ENCODE data around the gene FCER2.

The FCER2 gene

DNA sequence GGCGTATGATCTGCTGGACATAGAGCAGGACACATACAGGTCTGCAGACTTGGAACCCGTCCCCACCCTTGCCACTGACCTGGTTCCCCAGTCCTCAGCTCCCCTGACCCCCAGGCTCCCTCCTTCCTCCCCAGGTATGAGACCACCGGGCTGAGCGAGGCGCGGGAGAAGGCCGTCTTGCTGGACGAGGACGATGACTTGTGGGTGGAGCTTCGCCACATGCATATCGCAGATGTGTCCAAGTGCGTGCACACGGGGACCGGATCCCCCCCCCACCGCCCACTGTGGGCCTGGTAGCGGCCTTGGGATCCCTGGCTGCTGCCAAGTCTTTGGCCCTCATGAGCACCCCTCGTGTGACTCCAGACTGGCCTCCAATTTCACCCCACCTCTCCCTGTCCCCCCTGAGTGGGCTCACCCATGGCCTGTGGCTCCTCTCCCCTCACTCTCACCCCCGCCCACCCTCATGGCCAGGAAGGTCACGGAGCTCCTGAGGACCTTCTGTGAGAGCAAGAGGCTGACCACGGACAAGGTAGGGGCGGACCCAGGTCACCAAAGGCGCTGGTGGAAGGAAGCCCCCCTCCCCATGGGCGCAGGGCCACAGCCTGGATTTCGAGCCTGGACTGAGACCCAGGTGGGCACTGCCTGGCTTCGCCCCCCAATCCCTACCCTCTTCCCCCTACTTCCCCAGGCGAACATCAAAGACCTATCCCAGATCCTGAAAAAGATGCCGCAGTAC is 59.5 kb downstream of the FCER2 start:
- Histone ChIP-seq H3K36me3 (ENCODE audit: insufficient read depth, low read length) (no peaks in the 10 kb centered on the region), H3K4me2 (ENCODE audit: insufficient read depth, low read length) (no peak overlapping the region), H3K27me3 (ENCODE audit: insufficient read depth, low read length, poor library complexity) (no peaks in the 10 kb centered on the region), H3K9me3 (ENCODE audit: insufficient read depth, low read length, severe bottlenecking) (peaks cover 5% of the 10 kb centered on the region), H2AFZ (ENCODE audit: low read depth, low read length) (no peak overlapping the region), H4K20me1 (ENCODE audit: insufficient read depth, low read length) (no peaks in the 10 kb centered on the region), H3K4me1 (ENCODE audit: insufficient read depth, low read length) (no peaks in the 10 kb centered on the region), H3K27ac (ENCODE audit: low read length) (no peak overlapping the region), H3K79me2 (ENCODE audit: insufficient read depth, low read length) (no peaks in the 10 kb centered on the region), H3K9ac (ENCODE audit: low read depth, low read length) (no peak overlapping the region), H3K4me3 (ENCODE audit: low read depth in 1 of 2, low read length in 2 of 2) (no peak overlapping the region)
- DNase-seq (no peak), ATAC-seq (ENCODE audit: insufficient read depth, low read depth) (no peak)
- TF ChIP-seq EZH2 (IDR thresholded peaks at IDR 0.05; ENCODE audit: borderline replicate concordance, low read depth, low read length, severe bottlenecking), result no peak
- TF ChIP-seq, protein P1, sequence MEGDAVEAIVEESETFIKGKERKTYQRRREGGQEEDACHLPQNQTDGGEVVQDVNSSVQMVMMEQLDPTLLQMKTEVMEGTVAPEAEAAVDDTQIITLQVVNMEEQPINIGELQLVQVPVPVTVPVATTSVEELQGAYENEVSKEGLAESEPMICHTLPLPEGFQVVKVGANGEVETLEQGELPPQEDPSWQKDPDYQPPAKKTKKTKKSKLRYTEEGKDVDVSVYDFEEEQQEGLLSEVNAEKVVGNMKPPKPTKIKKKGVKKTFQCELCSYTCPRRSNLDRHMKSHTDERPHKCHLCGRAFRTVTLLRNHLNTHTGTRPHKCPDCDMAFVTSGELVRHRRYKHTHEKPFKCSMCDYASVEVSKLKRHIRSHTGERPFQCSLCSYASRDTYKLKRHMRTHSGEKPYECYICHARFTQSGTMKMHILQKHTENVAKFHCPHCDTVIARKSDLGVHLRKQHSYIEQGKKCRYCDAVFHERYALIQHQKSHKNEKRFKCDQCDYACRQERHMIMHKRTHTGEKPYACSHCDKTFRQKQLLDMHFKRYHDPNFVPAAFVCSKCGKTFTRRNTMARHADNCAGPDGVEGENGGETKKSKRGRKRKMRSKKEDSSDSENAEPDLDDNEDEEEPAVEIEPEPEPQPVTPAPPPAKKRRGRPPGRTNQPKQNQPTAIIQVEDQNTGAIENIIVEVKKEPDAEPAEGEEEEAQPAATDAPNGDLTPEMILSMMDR (IDR thresholded peaks at IDR 0.05; ENCODE audit: borderline replicate concordance, extremely low read depth, low read length, poor library complexity, severe bottlenecking), result no peak

DNA sequence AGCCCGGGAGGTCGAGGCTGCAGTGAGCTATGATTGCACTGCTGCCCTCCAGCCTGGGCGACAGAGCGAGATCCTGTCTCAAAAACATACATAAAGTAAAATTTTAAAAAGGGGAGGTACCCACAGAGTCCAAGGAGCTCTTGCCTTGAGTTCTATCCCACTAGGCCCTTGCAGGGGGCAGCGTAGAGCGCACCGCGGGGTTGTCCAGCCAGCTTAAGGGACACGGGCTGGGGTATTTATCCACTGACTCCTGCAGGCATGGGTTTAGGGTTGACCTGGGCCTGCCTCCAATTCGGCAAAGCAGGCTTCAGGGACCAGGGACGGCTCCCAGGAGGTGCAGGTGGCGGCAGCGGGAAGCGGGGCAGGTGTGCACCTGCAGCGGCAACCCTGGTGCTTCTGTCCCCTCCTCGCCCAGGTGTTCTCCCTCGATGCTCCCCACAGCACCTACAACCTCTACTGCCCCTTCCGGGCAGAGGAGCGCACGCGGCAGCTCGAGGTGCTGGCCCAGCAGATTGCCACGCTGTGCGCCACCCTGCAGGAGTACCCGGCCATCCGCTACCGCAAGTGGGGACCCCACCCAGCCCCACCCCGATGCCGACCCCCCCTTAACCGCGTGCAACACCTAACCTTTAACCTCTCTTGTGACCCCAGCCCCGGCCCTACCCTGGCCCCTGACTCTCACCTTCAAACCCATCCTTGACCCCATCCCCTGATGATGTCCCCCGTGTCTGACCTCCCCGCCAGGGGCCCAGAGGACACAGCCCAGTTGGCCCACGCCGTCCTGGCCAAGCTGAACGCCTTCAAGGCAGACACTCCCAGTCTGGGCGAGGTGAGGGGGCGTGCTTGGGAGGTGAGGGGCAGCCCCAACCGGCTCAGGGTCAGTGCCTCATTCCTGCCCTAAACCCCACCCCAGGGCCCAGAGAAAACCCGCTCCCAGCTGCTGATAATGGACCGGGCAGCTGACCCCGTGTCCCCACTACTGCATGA is 60.3 kb downstream of the FCER2 start:
- no peaks in the 10 kb centered on the region for H3K27me3 ChIP-seq (ENCODE audit: insufficient read depth, low read length, poor library complexity)
- ATAC-seq (ENCODE audit: insufficient read depth, low read depth), result no peak
- H3K4me1 ChIP-seq (ENCODE audit: insufficient read depth, low read length), result no peaks in the 10 kb centered on the region
- H3K9me3 ChIP-seq (ENCODE audit: insufficient read depth, low read length, severe bottlenecking), result peaks cover 5% of the 10 kb centered on the region
- H3K4me3 ChIP-seq (ENCODE audit: low read depth in 1 of 2, low read length in 2 of 2), result no peak overlapping the region
- no peak overlapping the region for H3K27ac ChIP-seq (ENCODE audit: low read length)
- H3K4me2 ChIP-seq (ENCODE audit: insufficient read depth, low read length), result no peak overlapping the region
- H2AFZ ChIP-seq (ENCODE audit: low read depth, low read length), result no peak overlapping the region
- no peaks in the 10 kb centered on the region for H3K36me3 ChIP-seq (ENCODE audit: insufficient read depth, low read length)
- no peak for DNase-seq
- H4K20me1 ChIP-seq (ENCODE audit: insufficient read depth, low read length), result no peaks in the 10 kb centered on the region
- no peak overlapping the region for H3K9ac ChIP-seq (ENCODE audit: low read depth, low read length)
- TF ChIP-seq, protein P1 (IDR thresholded peaks at IDR 0.05; ENCODE audit: borderline replicate concordance, extremely low read depth, low read length, poor library complexity, severe bottlenecking), result peak; percentile 19
- no peak for TF ChIP-seq EZH2 (IDR thresholded peaks at IDR 0.05; ENCODE audit: borderline replicate concordance, low read depth, low read length, severe bottlenecking)
- H3K79me2 ChIP-seq (ENCODE audit: insufficient read depth, low read length), result no peaks in the 10 kb centered on the region

DNA sequence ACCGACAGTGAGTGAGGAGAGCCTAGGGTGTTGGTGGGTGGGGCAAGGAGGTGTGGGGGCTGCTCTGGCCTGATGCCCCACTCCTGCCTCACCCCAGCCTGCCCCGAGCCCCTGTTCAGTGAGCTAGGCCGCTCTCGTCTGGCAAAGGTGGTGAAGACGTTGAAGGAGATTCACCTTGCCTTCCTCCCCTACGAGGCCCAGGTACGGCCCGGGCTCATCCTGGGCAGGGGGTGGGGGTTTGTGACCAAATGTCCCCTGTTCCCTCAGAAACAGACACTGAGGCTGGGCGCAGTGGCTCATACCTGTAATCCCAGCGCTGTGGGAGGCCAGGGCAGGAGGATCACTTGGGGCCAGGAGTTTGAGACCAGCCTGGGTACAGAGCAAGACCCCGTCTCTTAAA is 61.1 kb downstream of the FCER2 start:
- Histone ChIP-seq H3K4me3 (ENCODE audit: low read depth in 1 of 2, low read length in 2 of 2) (no peak overlapping the region), H3K27ac (ENCODE audit: low read length) (no peak overlapping the region), H3K4me1 (ENCODE audit: insufficient read depth, low read length) (no peaks in the 10 kb centered on the region), H3K36me3 (ENCODE audit: insufficient read depth, low read length) (no peaks in the 10 kb centered on the region), H2AFZ (ENCODE audit: low read depth, low read length) (no peak overlapping the region), H3K9ac (ENCODE audit: low read depth, low read length) (no peak overlapping the region), H3K9me3 (ENCODE audit: insufficient read depth, low read length, severe bottlenecking) (peaks cover 5% of the 10 kb centered on the region), H3K4me2 (ENCODE audit: insufficient read depth, low read length) (no peak overlapping the region), H3K79me2 (ENCODE audit: insufficient read depth, low read length) (no peaks in the 10 kb centered on the region), H4K20me1 (ENCODE audit: insufficient read depth, low read length) (no peaks in the 10 kb centered on the region), H3K27me3 (ENCODE audit: insufficient read depth, low read length, poor library complexity) (no peaks in the 10 kb centered on the region)
- ATAC-seq (ENCODE audit: insufficient read depth, low read depth) (no peak), DNase-seq (no peak)
- no peak for TF ChIP-seq EZH2 (IDR thresholded peaks at IDR 0.05; ENCODE audit: borderline replicate concordance, low read depth, low read length, severe bottlenecking)
- TF ChIP-seq, protein P1 (IDR thresholded peaks at IDR 0.05; ENCODE audit: borderline replicate concordance, extremely low read depth, low read length, poor library complexity, severe bottlenecking), result no peak
